Measurements from ENCODE around the gene TMX4.

DNA sequence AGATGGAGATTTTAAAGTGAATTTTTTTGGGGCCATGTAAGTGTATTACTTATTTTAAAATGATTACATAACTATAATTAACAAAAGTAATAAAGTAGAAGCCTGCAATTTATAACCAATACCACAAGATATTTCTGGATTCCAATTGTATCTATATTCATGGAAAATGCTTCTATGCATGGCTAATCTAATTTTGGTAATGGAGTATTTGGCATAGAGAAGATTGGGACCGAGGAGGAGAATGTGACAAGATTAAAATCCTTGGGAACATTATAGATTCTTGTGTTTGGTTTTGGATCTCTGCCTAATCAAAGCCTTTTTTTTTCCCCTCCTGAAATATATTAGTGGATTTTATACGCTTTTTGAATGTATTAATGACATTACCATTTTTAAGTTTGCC lies 12.9 kb upstream of the TMX4 start:
- TF ChIP-seq, protein P1, sequence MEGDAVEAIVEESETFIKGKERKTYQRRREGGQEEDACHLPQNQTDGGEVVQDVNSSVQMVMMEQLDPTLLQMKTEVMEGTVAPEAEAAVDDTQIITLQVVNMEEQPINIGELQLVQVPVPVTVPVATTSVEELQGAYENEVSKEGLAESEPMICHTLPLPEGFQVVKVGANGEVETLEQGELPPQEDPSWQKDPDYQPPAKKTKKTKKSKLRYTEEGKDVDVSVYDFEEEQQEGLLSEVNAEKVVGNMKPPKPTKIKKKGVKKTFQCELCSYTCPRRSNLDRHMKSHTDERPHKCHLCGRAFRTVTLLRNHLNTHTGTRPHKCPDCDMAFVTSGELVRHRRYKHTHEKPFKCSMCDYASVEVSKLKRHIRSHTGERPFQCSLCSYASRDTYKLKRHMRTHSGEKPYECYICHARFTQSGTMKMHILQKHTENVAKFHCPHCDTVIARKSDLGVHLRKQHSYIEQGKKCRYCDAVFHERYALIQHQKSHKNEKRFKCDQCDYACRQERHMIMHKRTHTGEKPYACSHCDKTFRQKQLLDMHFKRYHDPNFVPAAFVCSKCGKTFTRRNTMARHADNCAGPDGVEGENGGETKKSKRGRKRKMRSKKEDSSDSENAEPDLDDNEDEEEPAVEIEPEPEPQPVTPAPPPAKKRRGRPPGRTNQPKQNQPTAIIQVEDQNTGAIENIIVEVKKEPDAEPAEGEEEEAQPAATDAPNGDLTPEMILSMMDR (IDR thresholded peaks at IDR 0.05), result no peak
- no peak for TF ChIP-seq POLR2AphosphoS5 (IDR thresholded peaks at IDR 0.05)

Measured in prostate gland (tissue), 2 donors.